ENCODE measurements around the gene CLMN. TPM values are rescaled to one million over a fixed set of nuclear protein-coding genes. Genes with fewer than 3 reads are reported as not detected.
A peak's percentile ranks its signal among the peaks of the same experiment; 100 is the strongest.

The CLMN gene
- total RNA-seq, 2 donors from 2014 or later, result 24.6 to 39.3 TPM

GRCh38 chr14:95262511-95262891 lies 57.2 kb downstream of the CLMN start:
- no peak for DNase-seq (ENCODE audit: low spot score)
- peaks cover 6% of the 10 kb centered on the region for H3K4me1 ChIP-seq (replicated peaks)

GRCh38 chr14:95261616-95262510 lies 57.8 kb downstream of the CLMN start:
- Histone ChIP-seq H3K4me1 (replicated peaks) (peaks cover 6% of the 10 kb centered on the region), H3K27ac (peak overlapping the region; percentile 18 to 46), H3K36me3 (no peaks in the 10 kb centered on the region), H3K4me3 (no peak overlapping the region), H3K27me3 (replicated peaks; ENCODE audit: insufficient read depth) (no peaks in the 10 kb centered on the region), H3K9me3 (no peaks in the 10 kb centered on the region)
- intact Hi-C loops (cut with DNase I), result no loop called here
- TF ChIP-seq POLR2A (IDR thresholded peaks at IDR 0.05) (no peak), POLR2AphosphoS5 (IDR thresholded peaks at IDR 0.05) (peak; percentile 84)
- peak; percentile 69 for DNase-seq (ENCODE audit: low spot score)
- WGBS, result 39% methylated on average over 16 of the region's 16 CpGs

More at GRCh38 chr14:95262511-95262891, 57.2 kb downstream of the CLMN start:
- intact Hi-C loops (cut with DNase I), result no loop called here
- 69% methylated on average over 3 of the region's 3 CpGs for WGBS
- Histone ChIP-seq H3K27me3 (replicated peaks; ENCODE audit: insufficient read depth) (no peaks in the 10 kb centered on the region), H3K4me3 (no peak overlapping the region), H3K36me3 (no peaks in the 10 kb centered on the region), H3K9me3 (no peaks in the 10 kb centered on the region), H3K27ac (peak overlapping the region in 1 of 2 donors; percentile 46)
- TF ChIP-seq POLR2AphosphoS5 (IDR thresholded peaks at IDR 0.05), result no peak
- TF ChIP-seq, protein P1, sequence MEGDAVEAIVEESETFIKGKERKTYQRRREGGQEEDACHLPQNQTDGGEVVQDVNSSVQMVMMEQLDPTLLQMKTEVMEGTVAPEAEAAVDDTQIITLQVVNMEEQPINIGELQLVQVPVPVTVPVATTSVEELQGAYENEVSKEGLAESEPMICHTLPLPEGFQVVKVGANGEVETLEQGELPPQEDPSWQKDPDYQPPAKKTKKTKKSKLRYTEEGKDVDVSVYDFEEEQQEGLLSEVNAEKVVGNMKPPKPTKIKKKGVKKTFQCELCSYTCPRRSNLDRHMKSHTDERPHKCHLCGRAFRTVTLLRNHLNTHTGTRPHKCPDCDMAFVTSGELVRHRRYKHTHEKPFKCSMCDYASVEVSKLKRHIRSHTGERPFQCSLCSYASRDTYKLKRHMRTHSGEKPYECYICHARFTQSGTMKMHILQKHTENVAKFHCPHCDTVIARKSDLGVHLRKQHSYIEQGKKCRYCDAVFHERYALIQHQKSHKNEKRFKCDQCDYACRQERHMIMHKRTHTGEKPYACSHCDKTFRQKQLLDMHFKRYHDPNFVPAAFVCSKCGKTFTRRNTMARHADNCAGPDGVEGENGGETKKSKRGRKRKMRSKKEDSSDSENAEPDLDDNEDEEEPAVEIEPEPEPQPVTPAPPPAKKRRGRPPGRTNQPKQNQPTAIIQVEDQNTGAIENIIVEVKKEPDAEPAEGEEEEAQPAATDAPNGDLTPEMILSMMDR (IDR thresholded peaks at IDR 0.05), result no peak
- TF ChIP-seq POLR2A (IDR thresholded peaks at IDR 0.05), result no peak

- Histone ChIP-seq H3K4me3 (no peak overlapping the region), H3K9me3 (no peaks in the 10 kb centered on the region), H3K27ac (peak overlapping the region; percentile 18 to 46), H3K4me1 (replicated peaks) (peaks cover 6% of the 10 kb centered on the region), H3K27me3 (replicated peaks; ENCODE audit: insufficient read depth) (no peaks in the 10 kb centered on the region), H3K36me3 (no peaks in the 10 kb centered on the region)
- no peak for DNase-seq (ENCODE audit: low spot score)
- intact Hi-C loops (cut with DNase I), result no loop called here
- TF ChIP-seq POLR2A (IDR thresholded peaks at IDR 0.05), result no peak
- TF ChIP-seq POLR2AphosphoS5 (IDR thresholded peaks at IDR 0.05), result no peak
- TF ChIP-seq, protein P1 (IDR thresholded peaks at IDR 0.05), result no peak
- 81% methylated on average over 19 of the region's 19 CpGs for WGBS
These were observed 59.0 kb downstream of the CLMN start for GRCh38 chr14:95260537-95261361.

DNA sequence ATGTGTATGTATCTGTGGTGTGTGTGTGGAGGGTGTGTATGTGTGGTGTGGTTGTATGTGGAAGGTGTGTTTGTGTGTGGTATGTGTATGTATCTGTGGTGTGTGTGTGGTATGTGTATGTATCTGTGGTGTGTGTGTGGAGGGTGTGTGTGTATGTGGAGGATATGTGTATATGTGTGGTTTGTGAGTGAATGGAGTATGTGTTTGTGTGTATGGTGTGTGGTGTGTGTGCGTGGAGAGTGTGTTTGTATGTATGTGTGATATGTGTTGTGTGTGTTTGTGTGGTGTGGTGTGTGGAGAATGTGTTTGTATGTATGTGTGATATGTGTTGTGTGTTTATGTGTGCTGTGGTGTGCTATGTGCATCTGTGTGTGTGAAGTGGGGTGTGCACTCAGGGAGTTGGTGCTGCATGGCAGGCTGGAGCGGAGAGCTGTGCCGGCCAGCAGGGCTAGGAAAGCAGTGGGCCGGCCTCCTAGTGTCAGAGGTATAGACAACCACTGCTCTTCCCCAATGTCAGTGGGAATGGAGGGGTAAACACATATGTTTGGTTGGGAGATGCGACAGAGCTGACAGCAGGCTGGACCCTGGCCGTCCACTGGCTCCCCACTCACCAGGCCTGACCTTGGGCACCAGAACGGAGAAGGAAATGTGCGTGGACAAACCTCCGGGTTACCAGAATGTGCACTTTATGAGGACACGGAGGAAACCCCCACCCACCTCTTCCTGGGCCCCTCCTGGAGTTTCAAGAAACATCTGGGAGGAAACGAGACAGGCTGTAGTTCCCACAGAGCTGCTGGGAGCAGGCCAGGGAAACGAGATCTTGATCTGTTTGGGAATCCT lies 60.7 kb downstream of the CLMN start:
- peak overlapping the region in 1 of 2 donors; percentile 31 for H3K27ac ChIP-seq
- no peaks in the 10 kb centered on the region for H3K36me3 ChIP-seq
- peaks cover 6% of the 10 kb centered on the region for H3K4me1 ChIP-seq (replicated peaks)
- H3K27me3 ChIP-seq (replicated peaks; ENCODE audit: insufficient read depth), result no peaks in the 10 kb centered on the region
- intact Hi-C loops (cut with DNase I), result no loop called here
- DNase-seq (ENCODE audit: low spot score), result no peak
- no peaks in the 10 kb centered on the region for H3K9me3 ChIP-seq
- TF ChIP-seq POLR2A (IDR thresholded peaks at IDR 0.05), result no peak
- no peak for TF ChIP-seq POLR2AphosphoS5 (IDR thresholded peaks at IDR 0.05)
- TF ChIP-seq, protein P1 (IDR thresholded peaks at IDR 0.05), result no peak
- 59% methylated on average over 12 of the region's 12 CpGs for WGBS
- H3K4me3 ChIP-seq, result no peak overlapping the region

Data from prostate gland (tissue), 2 donors.